ENCODE measurements around the gene PSMB11. TPM values are rescaled to one million over a fixed set of nuclear protein-coding genes. Genes with fewer than 3 reads are reported as not detected.

Gene PSMB11
- total RNA-seq, 2 donors from 2014 or later, result not detected

GRCh38 chr14:23070262-23071129, 28.5 kb downstream of the PSMB11 start:
- intact Hi-C loops (cut with DNase I, micrococcal nuclease), result no loop called here
- DNase-seq, result no peak
- no peak for ATAC-seq

GRCh38 chr14:23071244-23071920, 29.4 kb downstream of the PSMB11 start:
- peak; percentile 81 to 89 for DNase-seq
- ATAC-seq, result peak; percentile 88
- intact Hi-C loops (cut with DNase I, micrococcal nuclease), result no loop called here

DNA sequence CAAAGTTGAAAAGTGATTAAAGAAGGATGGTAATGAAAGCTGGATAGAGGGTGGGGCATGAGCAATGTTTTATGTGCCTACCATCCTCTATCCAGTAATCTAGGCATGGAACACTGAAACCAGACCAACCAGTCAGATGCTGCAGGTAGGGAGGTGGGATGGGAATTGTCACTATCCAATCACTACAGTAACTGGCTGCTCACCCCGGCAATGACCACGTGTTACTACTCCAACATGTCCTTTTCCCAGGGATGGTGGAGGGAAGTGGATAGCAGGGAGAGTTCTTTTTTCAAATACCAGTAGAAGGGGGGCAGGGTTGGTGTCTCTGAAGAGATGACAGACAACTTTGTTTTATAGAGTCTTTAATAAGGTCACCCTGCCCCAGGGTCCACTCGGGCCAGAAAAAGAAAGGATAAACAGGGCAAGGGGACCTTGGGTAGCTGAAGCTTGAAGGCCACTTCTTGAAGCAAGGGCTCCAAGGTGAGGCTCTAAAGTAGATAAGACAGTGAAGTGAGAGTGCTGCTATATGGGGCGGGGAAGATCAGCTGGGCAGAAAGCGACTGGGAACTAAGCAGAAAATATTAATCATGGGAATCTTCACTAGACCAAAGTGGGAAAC, 30.0 kb downstream of the PSMB11 start:
- DNase-seq (peak in 1 of 2 donors; percentile 47), ATAC-seq (peak; percentile 58)
- intact Hi-C loops (cut with DNase I, micrococcal nuclease), result no loop called here

DNA sequence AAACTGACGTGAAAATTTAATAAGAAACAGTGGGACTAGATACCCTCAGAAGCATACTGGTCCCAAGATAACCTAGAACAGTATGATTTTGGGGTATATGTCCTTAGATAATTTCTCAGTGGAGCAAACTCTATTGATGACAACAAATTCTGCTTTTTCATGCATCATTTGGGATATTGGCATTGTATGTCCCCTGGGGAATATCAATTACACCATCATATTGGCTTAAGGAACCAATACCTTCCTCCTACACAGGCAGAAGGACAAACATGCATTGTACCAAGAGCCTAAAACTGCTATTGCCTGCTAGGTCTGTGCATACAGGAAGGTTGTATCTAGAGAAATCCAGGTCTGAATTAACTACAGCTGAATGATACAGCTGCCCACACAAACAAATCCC, 32.9 kb downstream of the PSMB11 start:
- intact Hi-C loops (cut with DNase I, micrococcal nuclease), result no loop called here
- DNase-seq (no peak), ATAC-seq (no peak)

GRCh38 chr14:23076785-23077408, 34.9 kb downstream of the PSMB11 start:
- intact Hi-C loops (cut with DNase I, micrococcal nuclease), result no loop called here
- ATAC-seq, result no peak
- DNase-seq, result no peak

- DNase-seq, result no peak
- intact Hi-C loops (cut with DNase I, micrococcal nuclease), result no loop called here
- no peak for ATAC-seq
These were observed 36.0 kb downstream of the PSMB11 start for GRCh38 chr14:23077962-23078361.

GRCh38 chr14:23078692-23079116, 36.7 kb downstream of the PSMB11 start:
- DNase-seq (peak in 1 of 2 donors; percentile 80), ATAC-seq (peak; percentile 83)
- intact Hi-C loops (cut with DNase I, micrococcal nuclease), result no loop called here

GRCh38 chr14:23079716-23080115, 37.7 kb downstream of the PSMB11 start:
- ATAC-seq, result no peak
- intact Hi-C loops (cut with DNase I, micrococcal nuclease), result no loop called here
- no peak for DNase-seq

DNA sequence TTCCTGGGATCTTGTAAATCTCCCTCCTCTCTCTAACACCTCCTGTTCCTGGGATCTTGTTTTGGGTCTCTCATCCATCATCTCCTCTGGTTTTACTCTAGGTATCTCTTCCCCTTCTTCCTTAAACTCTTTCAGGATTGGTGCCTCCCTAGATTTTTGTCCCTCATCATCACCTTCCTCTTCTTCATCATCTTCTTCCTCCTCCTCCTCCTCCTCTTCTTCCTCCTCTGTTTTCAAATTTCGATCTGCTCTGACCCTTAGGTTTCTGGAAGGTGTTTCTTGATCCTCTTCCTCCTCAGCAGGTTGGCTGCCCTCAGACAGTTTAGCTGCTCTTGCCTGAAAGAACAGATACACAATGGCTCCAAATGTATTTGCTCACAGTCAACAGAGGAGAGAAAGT, 38.5 kb downstream of the PSMB11 start:
- no peak for ATAC-seq
- intact Hi-C loops (cut with DNase I, micrococcal nuclease), result no loop called here
- DNase-seq, result no peak

GRCh38 chr14:23085458-23085857, 43.4 kb downstream of the PSMB11 start:
- no peak for DNase-seq
- intact Hi-C loops (cut with DNase I, micrococcal nuclease), result no loop called here
- ATAC-seq, result no peak

- ATAC-seq (peak; percentile 74), DNase-seq (no peak)
- intact Hi-C loops (cut with DNase I, micrococcal nuclease), result no loop called here
These were observed 44.6 kb downstream of the PSMB11 start for GRCh38 chr14:23086565-23086964.

DNA sequence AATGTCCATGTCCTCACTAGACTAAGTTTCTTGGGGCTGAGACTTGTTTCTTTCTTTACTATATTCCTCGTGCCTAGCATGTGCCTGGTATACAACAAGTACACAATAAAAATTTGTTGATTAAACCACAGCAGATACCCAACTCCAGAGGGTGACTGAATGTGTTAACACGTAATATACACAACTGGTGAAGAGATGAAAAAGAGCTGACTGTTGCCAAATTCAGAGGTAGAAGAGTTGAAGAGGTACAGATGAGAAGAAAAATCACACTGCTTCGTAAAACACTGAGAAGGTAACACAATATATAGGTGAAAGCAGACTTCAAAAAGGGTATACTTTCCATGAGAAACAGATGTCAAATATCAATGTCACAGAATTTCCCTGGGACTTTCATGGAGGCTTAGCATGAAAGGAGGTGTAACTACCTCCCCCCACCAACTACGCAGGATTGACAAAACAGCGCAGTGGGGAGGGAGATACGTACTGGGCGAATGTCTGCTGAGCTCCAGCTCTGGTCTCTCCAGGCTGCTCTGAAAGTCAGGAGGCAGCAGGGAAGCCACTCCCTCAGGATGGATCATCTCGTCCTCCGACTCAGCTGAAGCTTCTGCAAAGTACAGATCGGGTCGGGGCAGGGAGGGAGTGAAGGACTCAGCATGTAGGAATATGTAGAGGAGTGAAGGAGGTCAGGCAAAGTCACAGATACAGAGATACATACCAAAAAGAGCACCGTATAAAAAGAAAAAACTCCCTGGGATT, 47.7 kb downstream of the PSMB11 start:
- DNase-seq (no peak), ATAC-seq (no peak)
- intact Hi-C loops (cut with DNase I, micrococcal nuclease), result no loop called here

DNA sequence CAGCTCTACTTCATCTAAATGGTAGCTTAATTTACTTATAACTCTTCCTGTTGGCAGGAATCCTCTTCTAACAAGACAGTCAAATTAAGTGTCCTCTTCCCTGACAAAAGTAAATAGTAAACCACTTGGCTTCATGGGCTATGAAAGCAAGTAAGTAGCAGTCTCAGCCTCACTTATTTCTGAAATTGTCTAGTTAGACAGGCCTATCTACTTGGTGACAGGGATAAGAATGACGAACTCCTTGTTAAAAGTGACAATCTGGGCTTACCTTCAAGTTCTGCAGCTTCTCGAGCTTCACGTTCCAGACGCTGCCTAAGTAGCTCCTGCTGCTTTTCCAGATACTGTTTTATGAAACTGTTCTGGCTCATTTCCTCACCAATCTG, 48.2 kb downstream of the PSMB11 start:
- intact Hi-C loops (cut with DNase I, micrococcal nuclease), result no loop called here
- ATAC-seq, result no peak
- DNase-seq, result no peak

DNA sequence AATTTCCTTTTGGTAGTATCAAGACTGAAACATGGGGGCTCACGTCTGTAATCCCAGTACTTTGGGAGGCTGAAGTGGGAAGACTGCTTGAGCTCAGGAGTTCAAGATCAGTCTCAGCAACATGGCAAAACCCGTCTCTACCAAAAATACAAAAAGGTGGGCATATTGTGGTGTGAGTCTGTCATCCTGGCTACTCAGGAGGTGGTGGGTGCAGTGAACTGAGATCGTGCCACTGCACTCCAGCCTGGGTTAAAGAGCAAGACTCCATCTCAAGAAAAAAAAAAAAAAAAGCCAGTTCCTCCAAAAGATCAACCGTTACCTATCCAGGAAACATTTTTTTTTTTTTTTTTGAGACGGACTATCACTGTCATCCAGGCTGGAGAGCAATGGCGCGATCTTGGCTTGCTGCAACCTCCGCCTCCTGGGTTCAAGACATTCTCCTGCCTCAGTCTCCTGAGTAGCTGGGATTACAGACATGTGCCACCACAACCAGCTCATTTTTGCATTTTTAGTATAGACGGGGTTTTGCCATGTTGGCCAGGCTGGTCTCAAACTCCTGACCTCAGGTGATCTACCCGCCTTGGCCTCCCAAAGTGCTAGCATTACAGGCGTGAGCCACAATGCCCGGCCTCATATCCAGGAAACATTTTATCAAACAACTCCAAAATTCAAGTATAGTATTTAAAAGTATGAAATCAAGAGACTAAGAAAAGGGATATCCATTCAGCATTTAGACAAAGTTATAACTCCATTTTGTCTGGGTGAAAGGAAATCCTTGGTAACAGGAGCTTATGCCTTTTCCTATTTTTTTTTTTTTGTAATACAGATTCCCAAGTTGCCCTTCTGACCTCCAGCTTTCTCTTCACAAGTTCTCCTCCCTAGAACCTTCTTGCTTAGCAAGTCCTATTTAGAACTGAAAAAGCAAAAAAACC, 49.5 kb downstream of the PSMB11 start:
- intact Hi-C loops (cut with DNase I, micrococcal nuclease), result no loop called here
- DNase-seq, result no peak
- no peak for ATAC-seq

GRCh38 chr14:23093104-23093503, 51.1 kb downstream of the PSMB11 start:
- no peak for ATAC-seq
- intact Hi-C loops (cut with DNase I, micrococcal nuclease), result no loop called here
- DNase-seq, result no peak

DNA sequence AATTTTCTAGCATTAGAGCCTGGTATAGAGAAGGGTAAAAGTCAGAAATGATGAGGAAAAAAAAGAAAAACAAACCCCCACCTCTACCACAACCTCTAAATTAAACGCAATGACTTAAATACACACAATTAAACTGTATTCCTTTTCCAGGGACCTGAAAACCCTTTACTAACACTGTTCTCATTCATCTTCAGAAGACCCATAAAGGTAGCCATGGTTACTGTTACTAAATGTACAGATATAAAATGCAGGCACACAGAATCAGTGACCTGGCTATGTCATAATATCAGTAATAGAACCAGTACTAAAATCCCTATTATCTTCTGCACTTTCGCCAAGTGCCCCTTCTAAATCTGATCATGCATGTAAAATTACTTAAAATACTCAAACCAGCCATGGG, 51.5 kb downstream of the PSMB11 start:
- intact Hi-C loops (cut with DNase I, micrococcal nuclease), result no loop called here
- DNase-seq, result no peak
- ATAC-seq, result no peak
